HG03139 (cell line): Measurements from ENCODE around the gene RBL2.
"Not testable (repeated sequence)": the region's sequence is repeated elsewhere in the genome, so short reads cannot be mapped to it uniquely, and the experiment has no call there.

Experiments used
- ATAC-seq: cut with Tn5 transposase; IDR thresholded peaks from one replicate; pipeline ENCODE4 v1.9.1; 2021; ENCODE audit not compliant: unreplicated experiment

RBL2 gene

GRCh38 chr16:53530741-53531140, 96.5 kb downstream of the RBL2 start:
- ATAC-seq: no peak

GRCh38 chr16:53534206-53534605, 99.9 kb downstream of the RBL2 start:
- ATAC-seq: no peak

- no peak for ATAC-seq
These were observed 103.4 kb downstream of the RBL2 start for GRCh38 chr16:53537626-53538025.

- ATAC-seq: not testable (repeated sequence)
These were observed 105.1 kb downstream of the RBL2 start for GRCh38 chr16:53539346-53539745.

GRCh38 chr16:53539759-53540718, 105.8 kb downstream of the RBL2 start:
- not testable (repeated sequence) for ATAC-seq
